ENCODE results near the gene TOP1. TPM values are rescaled to one million over a fixed set of nuclear protein-coding genes. Genes with fewer than 3 reads are reported as not detected.

Gene TOP1
- total RNA-seq, 1 experiment from 2014 or later, result 125 TPM

DNA sequence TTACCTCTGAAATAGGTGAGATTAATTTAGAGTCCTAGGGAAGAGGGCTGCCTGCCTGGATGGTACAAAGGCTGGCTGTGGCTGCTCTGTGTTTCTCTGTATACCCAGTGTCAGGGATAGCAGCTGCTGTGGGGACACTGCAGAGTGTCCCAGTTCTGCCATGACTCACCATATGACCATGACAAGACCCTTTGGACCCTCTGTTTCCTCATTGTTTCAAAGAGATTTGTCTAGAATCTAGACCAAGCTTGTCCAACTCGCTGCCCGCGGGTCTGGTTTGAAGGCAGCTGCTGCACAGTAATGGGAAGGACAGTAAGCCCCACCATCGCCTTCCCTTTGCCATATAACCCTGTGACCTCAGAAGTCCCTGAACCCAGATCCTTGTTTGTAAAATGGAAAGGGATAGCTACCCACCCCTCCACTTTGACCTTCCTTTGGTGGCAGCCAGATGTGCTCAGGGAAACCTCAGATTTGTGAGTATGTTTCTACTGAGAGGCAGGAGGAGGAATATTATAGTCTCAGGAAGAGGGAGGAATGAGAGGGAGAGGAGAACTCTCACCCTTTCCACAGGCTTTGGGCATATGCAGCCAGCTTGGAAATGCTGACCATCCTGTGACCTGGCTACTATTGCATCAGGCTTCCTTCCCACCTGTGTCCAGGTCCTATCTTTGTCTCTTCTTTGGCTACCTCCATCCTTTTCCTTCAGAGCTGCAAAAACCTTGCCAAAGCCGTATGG lies 122.7 kb downstream of the TOP1 start:
- DNase-seq (ENCODE audit: low spot score), result no peak
- BruUV-seq (replicated peaks), result no TSS peak
- TF ChIP-seq EZH2 (IDR thresholded peaks at IDR 0.05; ENCODE audit: borderline replicate concordance, low read depth, low read length, poor library complexity, severe bottlenecking), result no peak
- TF ChIP-seq, protein P1, sequence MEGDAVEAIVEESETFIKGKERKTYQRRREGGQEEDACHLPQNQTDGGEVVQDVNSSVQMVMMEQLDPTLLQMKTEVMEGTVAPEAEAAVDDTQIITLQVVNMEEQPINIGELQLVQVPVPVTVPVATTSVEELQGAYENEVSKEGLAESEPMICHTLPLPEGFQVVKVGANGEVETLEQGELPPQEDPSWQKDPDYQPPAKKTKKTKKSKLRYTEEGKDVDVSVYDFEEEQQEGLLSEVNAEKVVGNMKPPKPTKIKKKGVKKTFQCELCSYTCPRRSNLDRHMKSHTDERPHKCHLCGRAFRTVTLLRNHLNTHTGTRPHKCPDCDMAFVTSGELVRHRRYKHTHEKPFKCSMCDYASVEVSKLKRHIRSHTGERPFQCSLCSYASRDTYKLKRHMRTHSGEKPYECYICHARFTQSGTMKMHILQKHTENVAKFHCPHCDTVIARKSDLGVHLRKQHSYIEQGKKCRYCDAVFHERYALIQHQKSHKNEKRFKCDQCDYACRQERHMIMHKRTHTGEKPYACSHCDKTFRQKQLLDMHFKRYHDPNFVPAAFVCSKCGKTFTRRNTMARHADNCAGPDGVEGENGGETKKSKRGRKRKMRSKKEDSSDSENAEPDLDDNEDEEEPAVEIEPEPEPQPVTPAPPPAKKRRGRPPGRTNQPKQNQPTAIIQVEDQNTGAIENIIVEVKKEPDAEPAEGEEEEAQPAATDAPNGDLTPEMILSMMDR (conservative IDR thresholded peaks at IDR 0.05; ENCODE audit: low read depth, low read length), result no peak
- ChIA-PET POLR2A (ENCODE audit: low non-redundant PET) (no interaction called here), CTCF (no interaction called here)
- Histone ChIP-seq H3K36me3 (ENCODE audit: insufficient read depth, low read length, poor library complexity, severe bottlenecking) (no peaks in the 10 kb centered on the region), H3K27me3 (replicated peaks; ENCODE audit: insufficient read depth, low read depth, low read length, poor library complexity) (no peaks in the 10 kb centered on the region), H3K4me3 (ENCODE audit: low read depth, low read length, poor library complexity, severe bottlenecking) (no peak overlapping the region), H3K27ac (ENCODE audit: low read depth, low read length, poor library complexity, severe bottlenecking) (no peak overlapping the region), H3K9me3 (ENCODE audit: low read depth, low read length, poor library complexity, severe bottlenecking) (no peaks in the 10 kb centered on the region), H3K4me1 (ENCODE audit: insufficient read depth, low read length, poor library complexity, severe bottlenecking) (peaks cover 5% of the 10 kb centered on the region)
- intact Hi-C loops (cut with micrococcal nuclease; ENCODE audit: unreplicated experiment), result no loop called here

DNA sequence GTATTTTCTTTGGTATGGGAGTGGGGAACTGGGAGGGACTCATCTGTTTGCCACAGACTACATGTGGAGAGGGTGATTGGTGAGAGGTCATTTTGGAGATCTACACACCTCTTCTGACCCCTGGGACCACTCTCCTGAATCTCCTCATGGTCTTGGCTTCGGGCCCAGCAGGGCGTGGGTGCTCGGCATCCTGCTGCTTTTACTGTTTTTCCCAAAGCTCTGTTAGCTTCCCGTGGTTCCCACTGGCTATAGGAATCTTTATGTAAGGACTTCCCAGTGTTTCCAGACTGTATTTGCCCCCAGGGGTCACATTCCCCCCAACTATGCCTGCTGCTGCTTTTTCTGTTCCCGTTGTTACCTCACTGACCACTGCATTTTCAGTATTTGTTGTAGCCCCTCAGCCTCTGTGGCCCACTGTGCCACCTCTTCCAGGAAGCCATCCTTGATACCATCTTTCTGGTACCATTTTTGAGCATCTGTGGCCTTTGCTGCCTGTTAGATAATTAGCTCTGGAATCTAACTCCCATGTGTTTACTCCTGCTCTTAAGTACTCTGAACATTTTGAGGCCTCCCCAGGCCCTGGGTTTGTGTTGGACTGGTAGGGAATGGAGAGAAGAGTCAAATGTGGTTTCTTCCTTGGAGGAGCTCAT lies 123.6 kb downstream of the TOP1 start:
- BruUV-seq (replicated peaks), result no TSS peak
- ChIA-PET CTCF (no interaction called here), POLR2A (ENCODE audit: low non-redundant PET) (no interaction called here)
- Histone ChIP-seq H3K36me3 (ENCODE audit: insufficient read depth, low read length, poor library complexity, severe bottlenecking) (no peaks in the 10 kb centered on the region), H3K4me3 (ENCODE audit: low read depth, low read length, poor library complexity, severe bottlenecking) (no peak overlapping the region), H3K27ac (ENCODE audit: low read depth, low read length, poor library complexity, severe bottlenecking) (no peak overlapping the region), H3K9me3 (ENCODE audit: low read depth, low read length, poor library complexity, severe bottlenecking) (no peaks in the 10 kb centered on the region), H3K4me1 (ENCODE audit: insufficient read depth, low read length, poor library complexity, severe bottlenecking) (peaks cover 5% of the 10 kb centered on the region), H3K27me3 (replicated peaks; ENCODE audit: insufficient read depth, low read depth, low read length, poor library complexity) (no peaks in the 10 kb centered on the region)
- no peak for TF ChIP-seq EZH2 (IDR thresholded peaks at IDR 0.05; ENCODE audit: borderline replicate concordance, low read depth, low read length, poor library complexity, severe bottlenecking)
- TF ChIP-seq, protein P1 (conservative IDR thresholded peaks at IDR 0.05; ENCODE audit: low read depth, low read length), result no peak
- intact Hi-C loops (cut with micrococcal nuclease; ENCODE audit: unreplicated experiment), result no loop called here
- DNase-seq (ENCODE audit: low spot score), result no peak

DNA sequence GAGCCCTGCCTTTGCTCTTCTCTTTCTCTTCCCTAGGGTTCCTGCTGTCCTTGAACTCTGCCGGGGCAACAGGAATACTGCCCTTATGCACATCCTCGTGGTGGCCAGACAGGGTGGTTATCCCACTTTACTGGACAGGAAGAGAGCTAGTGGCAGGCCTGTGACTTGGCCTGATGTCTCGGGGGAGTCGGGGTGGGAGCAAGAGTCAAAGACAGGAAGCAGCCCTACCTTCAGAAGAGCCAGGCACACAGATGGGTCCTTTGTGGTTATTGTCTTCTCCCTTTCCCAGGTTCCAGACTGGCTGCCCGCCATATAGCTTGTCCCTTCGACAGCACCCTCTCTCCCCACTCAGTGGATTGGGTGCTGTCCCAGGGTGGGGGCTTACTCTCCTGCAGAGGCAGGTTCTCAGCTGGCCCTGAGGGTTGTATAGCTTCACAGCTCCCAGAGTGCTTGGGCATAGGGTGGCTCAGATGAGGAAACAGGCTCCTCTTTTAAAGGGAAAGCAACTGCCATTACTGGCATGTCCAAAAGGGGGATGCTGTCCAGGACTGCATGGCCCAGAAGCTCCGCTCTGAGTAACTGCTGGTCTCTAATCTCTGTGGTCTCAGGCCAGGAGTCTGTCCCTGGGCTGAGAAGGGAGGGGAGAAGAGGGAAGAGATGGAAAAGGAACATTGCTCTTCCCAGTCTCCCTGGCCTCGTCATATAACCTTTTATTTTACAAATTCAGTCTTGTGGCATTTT lies 126.0 kb downstream of the TOP1 start:
- no peaks in the 10 kb centered on the region for H3K9me3 ChIP-seq (ENCODE audit: low read depth, low read length, poor library complexity, severe bottlenecking)
- CTCF ChIA-PET, result no interaction called here
- TF ChIP-seq, protein P1 (conservative IDR thresholded peaks at IDR 0.05; ENCODE audit: low read depth, low read length), result no peak
- no peak for TF ChIP-seq EZH2 (IDR thresholded peaks at IDR 0.05; ENCODE audit: borderline replicate concordance, low read depth, low read length, poor library complexity, severe bottlenecking)
- peaks cover 2% of the 10 kb centered on the region for H3K4me1 ChIP-seq (ENCODE audit: insufficient read depth, low read length, poor library complexity, severe bottlenecking)
- BruUV-seq (replicated peaks), result no TSS peak
- peaks cover 2% of the 10 kb centered on the region for H3K36me3 ChIP-seq (ENCODE audit: insufficient read depth, low read length, poor library complexity, severe bottlenecking)
- no peak overlapping the region for H3K27ac ChIP-seq (ENCODE audit: low read depth, low read length, poor library complexity, severe bottlenecking)
- no peak for DNase-seq (ENCODE audit: low spot score)
- POLR2A ChIA-PET (ENCODE audit: low non-redundant PET), result no interaction called here
- no peak overlapping the region for H3K4me3 ChIP-seq (ENCODE audit: low read depth, low read length, poor library complexity, severe bottlenecking)
- intact Hi-C loops (cut with micrococcal nuclease; ENCODE audit: unreplicated experiment), result no loop called here
- no peaks in the 10 kb centered on the region for H3K27me3 ChIP-seq (replicated peaks; ENCODE audit: insufficient read depth, low read depth, low read length, poor library complexity)
